Mesendoderm (in vitro differentiated cells): ENCODE results near the gene ZNRF1.

Experiments
- DNase-seq: peaks from one replicate; pipeline ENCODE4 v3.0.0; 2013
- H2AK5ac ChIP-seq: 2 replicates; pipeline ENCODE4 v1.6.1; 2013; ENCODE audit warnings: low read length, inconsistent platforms
- H2BK120ac ChIP-seq: 2 replicates; pipeline ENCODE4 v1.6.1; 2013; ENCODE audit warnings: low read depth, mild to moderate bottlenecking, low read length, moderate library complexity, mixed read lengths
- H2BK15ac ChIP-seq: replicated peaks from 2 replicates; pipeline ENCODE4 v1.6.1; 2013; ENCODE audit warnings: low read depth, mild to moderate bottlenecking, moderate library complexity
- H2BK5ac ChIP-seq: 2 replicates; pipeline ENCODE4 v1.6.1; 2013; ENCODE audit warnings: low read length, inconsistent platforms
- H3K18ac ChIP-seq: 2 replicates; pipeline ENCODE4 v1.6.1; 2013; ENCODE audit warnings: mild to moderate bottlenecking, low read length, mixed read lengths
- H3K23ac ChIP-seq: one replicate; pipeline ENCODE4 v1.6.1; 2013; ENCODE audit warnings: low read length
- H3K27ac ChIP-seq: 2 replicates; pipeline ENCODE4 v1.5.1; 2013; ENCODE audit warnings: low read depth, mild to moderate bottlenecking, inconsistent platforms, low read length, moderate library complexity
- H3K27me3 ChIP-seq: 2 replicates; pipeline ENCODE4 v1.6.1; 2013; ENCODE audit warnings: low read length, control low read depth, mild to moderate bottlenecking, inconsistent platforms; ENCODE audit not compliant: insufficient read depth, poor library complexity
- H3K36me3 ChIP-seq: 2 replicates; pipeline ENCODE4 v1.6.1; 2013; ENCODE audit warnings: low read length, inconsistent platforms; ENCODE audit not compliant: control insufficient read depth, insufficient read depth
- H3K4ac ChIP-seq: one replicate; pipeline ENCODE4 v1.6.1; 2013; ENCODE audit warnings: low read depth, mild to moderate bottlenecking, low read length, moderate library complexity
- H3K4me1 ChIP-seq: 2 replicates; pipeline ENCODE4 v1.6.1; 2013; ENCODE audit warnings: low read depth, low read length, inconsistent platforms; ENCODE audit not compliant: control insufficient read depth
- H3K4me2 ChIP-seq: 2 replicates; pipeline ENCODE4 v1.6.1; 2013; ENCODE audit warnings: low read length
- H3K4me3 ChIP-seq: 2 replicates; pipeline ENCODE4 v1.5.1; 2013; ENCODE audit warnings: mild to moderate bottlenecking, low read length
- H3K56ac ChIP-seq: one replicate; pipeline ENCODE4 v1.6.1; 2013; ENCODE audit warnings: low read length
- H3K79me1 ChIP-seq: 2 replicates; pipeline ENCODE4 v1.6.1; 2013; ENCODE audit warnings: low read length, inconsistent platforms
- H3K79me2 ChIP-seq: 2 replicates; pipeline ENCODE4 v1.6.1; 2013; ENCODE audit warnings: mild to moderate bottlenecking, low read length; ENCODE audit not compliant: control insufficient read depth, insufficient read depth
- H3K9ac ChIP-seq: 2 replicates; pipeline ENCODE4 v1.6.1; 2013; ENCODE audit warnings: low read length, inconsistent platforms
- H4K5ac ChIP-seq: one replicate; pipeline ENCODE4 v1.6.1; 2013; ENCODE audit warnings: low read length
- H4K8ac ChIP-seq: one replicate; pipeline ENCODE4 v1.6.1; 2013; ENCODE audit warnings: low read depth, mild to moderate bottlenecking, control low read depth, low read length, moderate library complexity
- WGBS: extraction: QIAGEN DNeasy Blood & Tissue Kit; methylation state at CpG from one replicate; pipeline ENCODE4 v1.1.7; 2013; ENCODE audit warnings: low lambda C conversion rate, missing lambda C conversion rate; ENCODE audit not compliant: insufficient coverage; ENCODE audit errors: extremely low coverage; 5-methylcytosine and 5-hydroxymethylcytosine counted together

Gene ZNRF1

GRCh38 chr16:74973304-74973703, 25.5 kb upstream of the ZNRF1 start:
- H3K4ac ChIP-seq = no peak overlapping the region
- WGBS = no CpG with 5 or more reads among the region's 10 CpGs
- no peaks in the 10 kb centered on the region for H3K79me2 ChIP-seq
- H2BK5ac ChIP-seq = no peak overlapping the region
- H3K56ac ChIP-seq = no peak overlapping the region
- H4K5ac ChIP-seq = no peak overlapping the region
- no peak overlapping the region for H2BK120ac ChIP-seq
- H3K18ac ChIP-seq = no peak overlapping the region
- DNase-seq = no peak
- H3K4me3 ChIP-seq = no peak overlapping the region
- no peaks in the 10 kb centered on the region for H3K36me3 ChIP-seq
- H2AK5ac ChIP-seq = no peak overlapping the region
- no peaks in the 10 kb centered on the region for H3K4me1 ChIP-seq
- no peak overlapping the region for H3K9ac ChIP-seq
- H3K27me3 ChIP-seq = no peaks in the 10 kb centered on the region
- no peak overlapping the region for H3K27ac ChIP-seq
- H2BK15ac ChIP-seq = no peak overlapping the region
- no peak overlapping the region for H3K23ac ChIP-seq
- no peak overlapping the region for H3K4me2 ChIP-seq
- no peak overlapping the region for H4K8ac ChIP-seq
- peaks cover 2% of the 10 kb centered on the region for H3K79me1 ChIP-seq

GRCh38 chr16:74975591-74975990, 23.2 kb upstream of the ZNRF1 start:
- Histone ChIP-seq H3K4me3 (no peak overlapping the region), H3K4me1 (no peaks in the 10 kb centered on the region), H3K27ac (no peak overlapping the region), H2BK5ac (no peak overlapping the region), H3K79me2 (peaks cover 3% of the 10 kb centered on the region), H3K18ac (no peak overlapping the region), H2BK15ac (no peak overlapping the region), H3K4ac (no peak overlapping the region), H3K27me3 (no peaks in the 10 kb centered on the region), H3K4me2 (no peak overlapping the region), H2BK120ac (no peak overlapping the region), H4K5ac (no peak overlapping the region), H3K56ac (no peak overlapping the region), H4K8ac (no peak overlapping the region), H3K79me1 (peaks cover 2% of the 10 kb centered on the region), H2AK5ac (no peak overlapping the region), H3K36me3 (no peaks in the 10 kb centered on the region), H3K9ac (no peak overlapping the region), H3K23ac (no peak overlapping the region)
- no CpG with 5 or more reads among the region's 5 CpGs for WGBS
- DNase-seq = no peak

- no peak overlapping the region for H3K18ac ChIP-seq
- H2BK5ac ChIP-seq = no peak overlapping the region
- H3K4me3 ChIP-seq = no peak overlapping the region
- H3K79me1 ChIP-seq = peaks cover 7% of the 10 kb centered on the region
- no peak overlapping the region for H4K8ac ChIP-seq
- WGBS = no CpG with 5 or more reads among the region's 1 CpG
- H3K27ac ChIP-seq = no peak overlapping the region
- no peaks in the 10 kb centered on the region for H3K4me1 ChIP-seq
- H3K4ac ChIP-seq = no peak overlapping the region
- H3K36me3 ChIP-seq = no peaks in the 10 kb centered on the region
- H3K9ac ChIP-seq = no peak overlapping the region
- H2BK120ac ChIP-seq = no peak overlapping the region
- no peak overlapping the region for H3K23ac ChIP-seq
- H3K27me3 ChIP-seq = no peaks in the 10 kb centered on the region
- no peak overlapping the region for H2BK15ac ChIP-seq
- no peak for DNase-seq
- H2AK5ac ChIP-seq = no peak overlapping the region
- H3K56ac ChIP-seq = no peak overlapping the region
- no peak overlapping the region for H3K4me2 ChIP-seq
- no peak overlapping the region for H4K5ac ChIP-seq
- peaks cover 13% of the 10 kb centered on the region for H3K79me2 ChIP-seq
Observed at GRCh38 chr16:74982256-74982655, 16.6 kb upstream of the ZNRF1 start.

- DNase-seq = no peak
- H3K18ac ChIP-seq = no peak overlapping the region
- H2BK120ac ChIP-seq = no peak overlapping the region
- H3K36me3 ChIP-seq = no peaks in the 10 kb centered on the region
- no peak overlapping the region for H2AK5ac ChIP-seq
- H3K4me3 ChIP-seq = peak overlapping the region; percentile 82
- no CpG with 5 or more reads among the region's 13 CpGs for WGBS
- no peak overlapping the region for H2BK5ac ChIP-seq
- H4K8ac ChIP-seq = no peak overlapping the region
- H3K4me1 ChIP-seq = no peaks in the 10 kb centered on the region
- no peak overlapping the region for H3K4ac ChIP-seq
- H3K79me1 ChIP-seq = peaks cover 7% of the 10 kb centered on the region
- peak overlapping the region; percentile 97 for H3K4me2 ChIP-seq
- H2BK15ac ChIP-seq = no peak overlapping the region
- peak overlapping the region; percentile 96 for H3K56ac ChIP-seq
- H4K5ac ChIP-seq = no peak overlapping the region
- peak overlapping the region; percentile 89 for H3K9ac ChIP-seq
- H3K23ac ChIP-seq = peak overlapping the region; percentile 97
- H3K27ac ChIP-seq = no peak overlapping the region
- no peaks in the 10 kb centered on the region for H3K27me3 ChIP-seq
- H3K79me2 ChIP-seq = peaks cover 10% of the 10 kb centered on the region
Observed at GRCh38 chr16:74984194-74984528, 14.7 kb upstream of the ZNRF1 start.

- peak within 1 kb of the TSS; percentile 89 for H3K9ac ChIP-seq
- no peak within 1 kb of the TSS for H4K8ac ChIP-seq
- H3K56ac ChIP-seq = peak within 1 kb of the TSS; percentile 96
- H3K4me1 ChIP-seq = no peaks in the 10 kb centered on the region
- H3K4me2 ChIP-seq = peak within 1 kb of the TSS; percentile 97
- H4K5ac ChIP-seq = no peak within 1 kb of the TSS
- peak within 1 kb of the TSS; percentile 51 for H3K18ac ChIP-seq
- no peaks in the 10 kb centered on the region for H3K27me3 ChIP-seq
- no peak within 1 kb of the TSS for H3K4ac ChIP-seq
- DNase-seq = peak; percentile 100
- H3K27ac ChIP-seq = no peak within 1 kb of the TSS
- H3K79me1 ChIP-seq = peaks cover 7% of the 10 kb centered on the region
- H3K4me3 ChIP-seq = peak within 1 kb of the TSS; percentile 82
- H2BK120ac ChIP-seq = no peak within 1 kb of the TSS
- H3K36me3 ChIP-seq = no peaks in the 10 kb centered on the region
- H3K23ac ChIP-seq = peak within 1 kb of the TSS; percentile 97
- H2BK15ac ChIP-seq = no peak within 1 kb of the TSS
- H3K79me2 ChIP-seq = peaks cover 10% of the 10 kb centered on the region
- no CpG with 5 or more reads among the region's 68 CpGs for WGBS
- no peak within 1 kb of the TSS for H2AK5ac ChIP-seq
- H2BK5ac ChIP-seq = peak within 1 kb of the TSS; percentile 35
Observed at GRCh38 chr16:74984529-74985296, 14.1 kb upstream of the ZNRF1 start, which contains the start of gene WDR59. Gene WDR59 (minus strand): TSS chr16:74985123. CDS start chr16:74985017, 106 bp downstream.
